ENCODE measurements around the gene RPS6KA3. TPM values are rescaled to one million over a fixed set of nuclear protein-coding genes. Genes with fewer than 3 reads are reported as not detected.

RPS6KA3 gene
- total RNA-seq, 1 experiment from 2014 or later, result 9.2 TPM

- no peak overlapping the region for H3T11ph ChIP-seq (ENCODE audit: low read length)
- H2BK120ac ChIP-seq (ENCODE audit: low read depth, low read length, poor library complexity, severe bottlenecking), result no peak overlapping the region
- H4K20me1 ChIP-seq (ENCODE audit: control insufficient read depth, insufficient read depth, insufficient read length), result no peaks in the 10 kb centered on the region
- H2BK15ac ChIP-seq (ENCODE audit: low read depth, low read length), result no peak overlapping the region
- Mint-ChIP-seq H3K36me3 (ENCODE audit: insufficient read depth in 1 of 3, low read depth in 3 of 3) (no peaks in the 10 kb centered on the region; a peak in 1 of 7 replicates), H3K27me3 (ENCODE audit: low read depth) (0 out of 2 replicates have a peak, but pooled peaks cover 2% of the 10 kb centered on the region), H3K27ac (no peak overlapping the region), H3K9me3 (peaks cover 51 to 62% of the 10 kb centered on the region in 2 experiments), H3K4me3 (no peak overlapping the region), H3K4me1 (no peaks in the 10 kb centered on the region)
- no peak for DNase-seq
- no peak overlapping the region for H3K18ac ChIP-seq (ENCODE audit: insufficient read length, low read depth, low read length)
- no peak overlapping the region for H3K56ac ChIP-seq (ENCODE audit: insufficient read length, low read depth, low read length)
- no peak overlapping the region for H3K23ac ChIP-seq (ENCODE audit: insufficient read length, low read depth, low read length)
- H4K5ac ChIP-seq (ENCODE audit: insufficient read length, low read depth, low read length), result no peak overlapping the region
- no peaks in the 10 kb centered on the region for H3K23me2 ChIP-seq (ENCODE audit: insufficient read length, low read depth, low read length, poor library complexity, severe bottlenecking)
- H3K27me3 ChIP-seq (ENCODE audit: insufficient read depth, low read length), result no peaks in the 10 kb centered on the region
- H2BK5ac ChIP-seq (ENCODE audit: insufficient read length, low read length), result no peak overlapping the region
- H3K79me2 ChIP-seq (ENCODE audit: insufficient read depth, low read length), result no peaks in the 10 kb centered on the region
- H3K9me3 ChIP-seq (ENCODE audit: control insufficient read depth, low read depth, low read length), result peaks cover 52% of the 10 kb centered on the region
- H3K79me1 ChIP-seq (ENCODE audit: insufficient read depth, low read depth, low read length, poor library complexity, severe bottlenecking), result no peaks in the 10 kb centered on the region
- H2BK20ac ChIP-seq (ENCODE audit: low read depth, low read length, poor library complexity, severe bottlenecking), result no peak overlapping the region
- no peak overlapping the region for H2AFZ ChIP-seq (ENCODE audit: low read length)
- no peak overlapping the region for H2AK5ac ChIP-seq (ENCODE audit: insufficient read length, low read length)
- no peak overlapping the region for H4K8ac ChIP-seq (replicated peaks; ENCODE audit: insufficient read length, low read depth, low read length)
- H4K91ac ChIP-seq (ENCODE audit: insufficient read length, low read depth, low read length), result no peak overlapping the region
- H3K4me2 ChIP-seq (ENCODE audit: insufficient read depth, insufficient read length, low read length), result no peak overlapping the region
- H3K4me1 ChIP-seq (ENCODE audit: insufficient read depth, low read length), result no peaks in the 10 kb centered on the region
- H3K27ac ChIP-seq (ENCODE audit: insufficient read length, low read depth, low read length), result no peak overlapping the region
- no peak overlapping the region for H3K4ac ChIP-seq (ENCODE audit: low read depth, low read length)
- no peak overlapping the region for H2BK12ac ChIP-seq (ENCODE audit: insufficient read length, low read depth, low read length)
- no peak for TF ChIP-seq CTCF (conservative IDR thresholded peaks at IDR 0.05)
- no peak overlapping the region for H3K9ac ChIP-seq (ENCODE audit: extremely low read depth, insufficient read length, low read length)
- no peak overlapping the region for H3K14ac ChIP-seq (ENCODE audit: insufficient read depth, low read length)
Measured at GRCh38 chrX:20294284-20294683, 27.6 kb upstream of the RPS6KA3 start.
